ENCODE data around the gene SLC25A25. TPM values are rescaled to one million over a fixed set of nuclear protein-coding genes. Genes with fewer than 3 reads are reported as not detected.

The SLC25A25 gene
- total and polyA plus RNA-seq, 9 of the 15 experiments (the other 6 are each of a cell fraction or from before 2014, with no cell fraction given) = 0.07 to 35.9 (median 23.2) TPM

DNA sequence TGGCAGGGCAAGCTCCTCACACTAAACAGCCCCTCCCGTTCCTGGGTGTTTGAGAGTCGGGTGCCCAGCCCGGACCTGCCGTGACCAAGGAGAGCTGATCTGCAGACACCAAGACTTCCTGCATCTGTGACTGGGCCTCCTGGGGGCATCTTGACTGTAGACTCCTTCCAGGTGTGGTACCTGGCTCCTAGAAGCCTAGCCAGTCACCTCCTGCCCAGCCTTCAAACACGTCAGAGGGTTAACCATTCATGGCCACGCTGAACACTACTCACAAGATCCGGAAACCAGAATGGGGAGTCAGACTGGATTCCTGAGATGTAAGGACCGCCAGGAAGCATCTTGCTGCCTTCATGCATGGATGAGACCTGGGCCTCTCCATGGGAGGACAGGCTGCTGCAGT is 77.5 kb downstream of the SLC25A25 start:
- no peak for FAIRE-seq
- POLR2A ChIA-PET = interaction anchor here (0.6 to 1.1 kb wide), 2 partner anchors 14 to 56 kb away, joined by 3 to 6 read pairs; partner anchors contain the start of gene BBLN
- intact Hi-C loops (cut with micrococcal nuclease) = no loop called here

More for the DNA sequence above, 77.5 kb downstream of the SLC25A25 start:
- no peaks in the 10 kb centered on the region for H4K20me1 ChIP-seq (replicated peaks; ENCODE audit: control insufficient read depth, insufficient read depth, low read length)
- H3K9me3 ChIP-seq (replicated peaks; ENCODE audit: control insufficient read depth, insufficient read depth, low read depth, low read length) = no peaks in the 10 kb centered on the region
- no peak overlapping the region for H3K4me3 ChIP-seq
- 70% methylated on average over 8 of the region's 8 CpGs for WGBS (ENCODE audit: insufficient coverage, low coverage, missing lambda C conversion rate)
- H3K4me1 ChIP-seq (replicated peaks in 1 of 2; ENCODE audit: control insufficient read depth in 2 of 2, insufficient read depth in 2 of 2, low read length in 2 of 2) = peaks cover 27 to 57% of the 10 kb centered on the region in 2 experiments
- peak overlapping the region in 1 of 2 experiments; percentile 53; a peak in 1 of 4 replicates for H3K9ac ChIP-seq (ENCODE audit: insufficient read depth in 1 of 2, low read depth in 2 of 2, low read length in 2 of 2)
- H3K36me3 ChIP-seq (ENCODE audit: control insufficient read depth, insufficient read depth, low read length) = no peaks in the 10 kb centered on the region
- in situ Hi-C loops (cut with MboI) = no loop called here
- no peak for TF ChIP-seq PHTF2 (CRISPR knock-in tag; IDR thresholded peaks at IDR 0.05)
- no peak for TF ChIP-seq PHF20 (IDR thresholded peaks at IDR 0.05; ENCODE audit: partially characterized antibody)
- TF ChIP-seq PTTG1 (tag; IDR thresholded peaks at IDR 0.05; ENCODE audit: low read depth) = no peak
- TF ChIP-seq EZH2 (IDR thresholded peaks at IDR 0.05; ENCODE audit: borderline replicate concordance, low read depth, low read length) = no peak
- TF ChIP-seq ZNF165 (CRISPR knock-in tag; IDR thresholded peaks at IDR 0.05; ENCODE audit: borderline replicate concordance) = no peak
- TF ChIP-seq MIER1 (IDR thresholded peaks at IDR 0.05; ENCODE audit: low read depth) = no peak
- no peak for TF ChIP-seq ZNF75A (CRISPR knock-in tag; IDR thresholded peaks at IDR 0.05)
- no peak for TF ChIP-seq SRSF1 (IDR thresholded peaks at IDR 0.05; ENCODE audit: low read depth, low read length)
- TF ChIP-seq CBFA2T2 (conservative IDR thresholded peaks at IDR 0.05) = no peak
- no peak for TF ChIP-seq GTF2F1 (IDR thresholded peaks at IDR 0.05; ENCODE audit: low read depth, low read length)
- TF ChIP-seq, protein P1, sequence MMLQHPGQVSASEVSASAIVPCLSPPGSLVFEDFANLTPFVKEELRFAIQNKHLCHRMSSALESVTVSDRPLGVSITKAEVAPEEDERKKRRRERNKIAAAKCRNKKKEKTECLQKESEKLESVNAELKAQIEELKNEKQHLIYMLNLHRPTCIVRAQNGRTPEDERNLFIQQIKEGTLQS (IDR thresholded peaks at IDR 0.05) = no peak
- TF ChIP-seq, protein P1 (CRISPR knock-in tag; conservative IDR thresholded peaks at IDR 0.05) = no peak
- no peak for TF ChIP-seq TEAD2 (tag; IDR thresholded peaks at IDR 0.05)
- TF ChIP-seq BCL6 (CRISPR knock-in tag; IDR thresholded peaks at IDR 0.05) = no peak
- BruUV-seq (replicated peaks) = no TSS peak
- H3K9me1 ChIP-seq (ENCODE audit: control insufficient read depth, insufficient read depth, low read length) = peaks cover 7% of the 10 kb centered on the region
- no peak overlapping the region for H3K4me2 ChIP-seq (ENCODE audit: insufficient read depth, low read length)
- no peaks in the 10 kb centered on the region for H3K79me2 ChIP-seq (ENCODE audit: control insufficient read depth, insufficient read depth, low read length)
- H3K27ac ChIP-seq (ENCODE audit: extremely low read depth, low read depth, low read length) = no peak overlapping the region
- H2AFZ ChIP-seq (ENCODE audit: low read depth, low read length) = no peak overlapping the region
- H3K27me3 ChIP-seq (ENCODE audit: control insufficient read depth in 2 of 2, insufficient read depth in 2 of 2, low read length in 2 of 2) = no peaks in the 10 kb centered on the region
- no peak for DNase-seq (ENCODE audit: extremely low read depth in 1 of 4, low spot score in 3 of 4)
- CTCF ChIA-PET (ENCODE audit: low intra/inter-chr PET ratio) = no interaction called here
- no peak for ATAC-seq
